NT2/D1 (cell line): Measurements from ENCODE around the gene PLXNC1.

Experiments
- SUZ12 ChIP-seq: IDR thresholded peaks from 2 replicates; pipeline ENCODE4 v1.6.1; 2011; ENCODE audit not compliant: insufficient read length, insufficient read depth; ENCODE audit errors: extremely low read depth
- YY1 ChIP-seq: IDR thresholded peaks from 2 replicates; pipeline ENCODE4 v1.6.1; 2011; ENCODE audit not compliant: insufficient read length, insufficient read depth
- ZNF274 ChIP-seq: IDR thresholded peaks from 2 replicates; pipeline ENCODE4 v1.6.1; 2011; ENCODE audit warnings: mild to moderate bottlenecking, low read depth, low read length

GRCh38 chr12:94207467-94207848 is 59.1 kb downstream of the PLXNC1 start:
- no peak for TF ChIP-seq YY1
- no peak for TF ChIP-seq ZNF274
- no peak for TF ChIP-seq SUZ12
